HL-60 (cell line): ENCODE results near the gene BCAS4.

Experiments
- POLR2AphosphoS5 ChIP-seq: IDR thresholded peaks from 2 replicates; pipeline ENCODE4 v1.6.1; 2012; ENCODE audit warnings: low read depth
- TF ChIP-seq, protein P1 (sequence below): IDR thresholded peaks from one replicate; pipeline ENCODE4 v1.5.1; 2011; ENCODE audit warnings: low read length, control low read depth, inconsistent platforms; ENCODE audit not compliant: insufficient read depth

DNA sequence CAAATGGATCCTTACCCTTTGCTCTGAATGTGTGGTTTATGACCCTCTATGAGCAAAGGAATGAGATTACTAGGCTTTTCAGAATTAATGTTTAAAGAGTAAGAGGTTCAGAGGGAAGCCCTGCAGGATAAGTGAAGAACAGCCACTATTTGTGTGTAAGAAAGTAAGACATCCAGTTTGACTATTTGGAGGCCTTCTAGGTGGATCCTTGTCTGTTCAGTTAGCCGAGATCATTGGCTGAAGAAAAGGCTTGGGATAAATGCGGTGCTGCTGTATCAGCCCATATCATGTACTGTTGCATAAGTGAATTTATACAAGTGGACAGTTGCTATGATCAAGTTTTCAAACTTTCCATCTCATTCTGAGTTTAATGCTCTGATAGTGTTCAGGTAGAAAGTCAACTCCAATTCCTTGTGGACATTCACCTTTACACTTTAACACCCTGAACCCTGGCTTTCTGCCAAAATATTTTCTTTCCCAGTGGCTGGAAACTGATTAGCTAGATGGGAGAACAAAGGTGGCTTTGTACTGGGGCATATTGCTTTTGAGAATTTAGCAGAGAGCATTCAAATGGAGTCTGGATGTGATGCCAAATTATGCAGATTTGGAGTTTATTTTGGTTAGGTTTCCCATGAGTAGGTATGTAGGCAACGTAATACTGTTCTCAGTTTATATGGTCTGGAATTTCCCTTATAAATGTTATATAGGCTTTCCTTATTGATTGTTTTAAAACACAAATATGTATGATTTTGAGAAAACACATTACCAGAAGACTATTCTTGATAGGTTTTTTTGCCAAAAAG, 48.5 kb upstream of the BCAS4 start:
- no peak for TF ChIP-seq POLR2AphosphoS5
- TF ChIP-seq, protein P1, sequence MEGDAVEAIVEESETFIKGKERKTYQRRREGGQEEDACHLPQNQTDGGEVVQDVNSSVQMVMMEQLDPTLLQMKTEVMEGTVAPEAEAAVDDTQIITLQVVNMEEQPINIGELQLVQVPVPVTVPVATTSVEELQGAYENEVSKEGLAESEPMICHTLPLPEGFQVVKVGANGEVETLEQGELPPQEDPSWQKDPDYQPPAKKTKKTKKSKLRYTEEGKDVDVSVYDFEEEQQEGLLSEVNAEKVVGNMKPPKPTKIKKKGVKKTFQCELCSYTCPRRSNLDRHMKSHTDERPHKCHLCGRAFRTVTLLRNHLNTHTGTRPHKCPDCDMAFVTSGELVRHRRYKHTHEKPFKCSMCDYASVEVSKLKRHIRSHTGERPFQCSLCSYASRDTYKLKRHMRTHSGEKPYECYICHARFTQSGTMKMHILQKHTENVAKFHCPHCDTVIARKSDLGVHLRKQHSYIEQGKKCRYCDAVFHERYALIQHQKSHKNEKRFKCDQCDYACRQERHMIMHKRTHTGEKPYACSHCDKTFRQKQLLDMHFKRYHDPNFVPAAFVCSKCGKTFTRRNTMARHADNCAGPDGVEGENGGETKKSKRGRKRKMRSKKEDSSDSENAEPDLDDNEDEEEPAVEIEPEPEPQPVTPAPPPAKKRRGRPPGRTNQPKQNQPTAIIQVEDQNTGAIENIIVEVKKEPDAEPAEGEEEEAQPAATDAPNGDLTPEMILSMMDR: no peak
